Vagina (tissue), 2 donors: Measurements from ENCODE around the gene POU1F1. TPM values are rescaled to one million over a fixed set of nuclear protein-coding genes. Genes with fewer than 3 reads are reported as not detected.
"Not testable (repeated sequence)": the region's sequence is repeated elsewhere in the genome, so short reads cannot be mapped to it uniquely, and the experiment has no call there.

ENCODE experiments used
- DNase-seq, 2 donors: peaks; one replicate each; pipeline ENCODE4 v3.0.0-alpha.2; 2017; ENCODE audit errors: extremely low spot score in 2 of 2
- H3K27ac ChIP-seq: fragments of 200-600 bp; sonication (generic); one replicate; pipeline ENCODE4 v1.5.1; 2019
- H3K27me3 ChIP-seq: fragments of 200-600 bp; sonication (generic); one replicate; pipeline ENCODE4 v1.5.1; 2019
- H3K36me3 ChIP-seq, 2 donors: fragments of 200-600 bp; sonication (generic); one replicate each; pipeline ENCODE4 v1.5.1; 2017 to 2019
- H3K4me1 ChIP-seq: fragments of 200-600 bp; sonication (generic); one replicate; pipeline ENCODE4 v1.5.1; 2019
- H3K4me3 ChIP-seq, 2 donors: fragments of 200-600 bp; sonication (generic); 1 replicate in 1 of 2; 2 replicates in 1 of 2; pipeline ENCODE4 v1.5.1; 2016 to 2019
- H3K9me3 ChIP-seq: fragments of 200-600 bp; sonication (generic); one replicate; pipeline ENCODE4 v1.5.1; 2019
- POLR2A ChIP-seq, 2 donors: fragments of 450-650 bp; IDR thresholded peaks; one replicate each; pipeline ENCODE4 v1.6.1; 2017; ENCODE audit warnings: antibody characterized with exemption in 2 of 2, mild to moderate bottlenecking in 2 of 2, moderate library complexity in 2 of 2
- POLR2AphosphoS5 ChIP-seq, 2 donors: sonication (generic); formaldehyde crosslinking; IDR thresholded peaks; one replicate each; pipeline ENCODE4 v1.9.0; 2017; ENCODE audit warnings: antibody characterized with exemption in 2 of 2, mild to moderate bottlenecking in 2 of 2, low read depth in 1 of 2; ENCODE audit not compliant: insufficient read depth in 1 of 2
- intact Hi-C: fragments of 100-400 bp; cut with DNase I; formaldehyde crosslinking; loops from one replicate; pipeline ENCODE4 v1.15.1; 2023
- total RNA-seq: library from RNA; depleted of rRNA; stranded (reverse); fragments of >200 nt; gene quantifications from one replicate; pipeline ENCODE4 v1.2.3, GENCODE V29; 2016
- TF ChIP-seq, protein P1 (sequence below), 3 experiments: fragments of 450-650 bp in 2 of 3; fragments of 200-600 bp in 1 of 3; sonication (generic) in 1 of 3; IDR thresholded peaks; one replicate each; pipeline ENCODE4 v1.5.1; 2017 to 2019; ENCODE audit warnings: antibody characterized with exemption in 3 of 3, mild to moderate bottlenecking in 2 of 3, moderate library complexity in 2 of 3

Gene POU1F1
- total RNA-seq, 1 donor from 2014 or later = not detected

DNA sequence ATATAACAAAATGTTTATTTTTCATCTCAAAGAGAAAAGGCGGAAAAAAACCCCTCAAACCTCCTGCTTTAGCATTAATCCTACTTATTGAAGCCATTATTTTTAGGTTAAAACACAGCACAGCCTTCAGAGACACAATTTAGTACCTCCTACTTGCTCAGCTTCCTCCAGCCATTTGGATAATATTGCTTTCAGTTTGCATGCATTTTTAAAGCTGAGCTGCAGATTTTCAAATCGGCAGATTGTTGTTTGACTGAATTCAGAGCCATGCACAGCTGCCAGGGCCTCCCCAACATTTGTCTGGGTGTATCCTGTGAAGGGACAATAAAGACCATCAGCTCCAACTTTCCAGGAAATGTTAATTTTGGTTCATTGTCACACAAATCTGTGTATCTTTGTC lies 14.5 kb downstream of the POU1F1 start:
- Histone ChIP-seq H3K9me3 (no peaks in the 10 kb centered on the region), H3K36me3 (no peaks in the 10 kb centered on the region), H3K27ac (no peak overlapping the region), H3K27me3 (no peaks in the 10 kb centered on the region), H3K4me1 (no peaks in the 10 kb centered on the region), H3K4me3 (no peak overlapping the region)
- intact Hi-C loops = no loop called here
- TF ChIP-seq POLR2A (IDR thresholded peaks at IDR 0.05) (no peak), POLR2AphosphoS5 (IDR thresholded peaks at IDR 0.05; ENCODE audit: insufficient read depth in 1 of 2, low read depth in 1 of 2) (no peak)
- TF ChIP-seq, protein P1, sequence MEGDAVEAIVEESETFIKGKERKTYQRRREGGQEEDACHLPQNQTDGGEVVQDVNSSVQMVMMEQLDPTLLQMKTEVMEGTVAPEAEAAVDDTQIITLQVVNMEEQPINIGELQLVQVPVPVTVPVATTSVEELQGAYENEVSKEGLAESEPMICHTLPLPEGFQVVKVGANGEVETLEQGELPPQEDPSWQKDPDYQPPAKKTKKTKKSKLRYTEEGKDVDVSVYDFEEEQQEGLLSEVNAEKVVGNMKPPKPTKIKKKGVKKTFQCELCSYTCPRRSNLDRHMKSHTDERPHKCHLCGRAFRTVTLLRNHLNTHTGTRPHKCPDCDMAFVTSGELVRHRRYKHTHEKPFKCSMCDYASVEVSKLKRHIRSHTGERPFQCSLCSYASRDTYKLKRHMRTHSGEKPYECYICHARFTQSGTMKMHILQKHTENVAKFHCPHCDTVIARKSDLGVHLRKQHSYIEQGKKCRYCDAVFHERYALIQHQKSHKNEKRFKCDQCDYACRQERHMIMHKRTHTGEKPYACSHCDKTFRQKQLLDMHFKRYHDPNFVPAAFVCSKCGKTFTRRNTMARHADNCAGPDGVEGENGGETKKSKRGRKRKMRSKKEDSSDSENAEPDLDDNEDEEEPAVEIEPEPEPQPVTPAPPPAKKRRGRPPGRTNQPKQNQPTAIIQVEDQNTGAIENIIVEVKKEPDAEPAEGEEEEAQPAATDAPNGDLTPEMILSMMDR (IDR thresholded peaks at IDR 0.05) = no peak
- no peak for DNase-seq

DNA sequence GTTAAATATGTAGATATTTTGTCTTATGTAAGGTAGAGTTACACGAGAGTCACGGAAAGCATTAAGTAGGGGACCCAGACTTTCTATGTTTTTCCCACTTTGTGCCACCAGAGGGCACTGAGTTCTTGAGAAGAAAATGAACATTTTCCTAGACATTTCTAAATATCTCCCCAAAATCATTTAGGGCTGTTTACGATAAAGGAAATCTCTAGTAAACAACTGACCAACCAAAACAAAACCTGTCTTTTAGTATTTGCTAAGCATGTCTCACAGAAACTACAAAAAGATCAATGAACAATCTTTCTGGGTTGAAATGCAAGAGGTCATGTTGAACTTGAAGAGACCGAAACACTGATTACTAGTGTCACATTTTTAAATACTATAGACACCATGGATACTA lies 16.1 kb downstream of the POU1F1 start:
- H3K36me3 ChIP-seq = no peaks in the 10 kb centered on the region
- no peaks in the 10 kb centered on the region for H3K4me1 ChIP-seq
- H3K27me3 ChIP-seq = no peaks in the 10 kb centered on the region
- intact Hi-C loops = no loop called here
- H3K4me3 ChIP-seq = no peak overlapping the region
- H3K9me3 ChIP-seq = no peaks in the 10 kb centered on the region
- no peak for DNase-seq
- TF ChIP-seq, protein P1 (IDR thresholded peaks at IDR 0.05) = peak in 1 of 3 experiments; percentile 42
- no peak for TF ChIP-seq POLR2A (IDR thresholded peaks at IDR 0.05)
- H3K27ac ChIP-seq = no peak overlapping the region

DNA sequence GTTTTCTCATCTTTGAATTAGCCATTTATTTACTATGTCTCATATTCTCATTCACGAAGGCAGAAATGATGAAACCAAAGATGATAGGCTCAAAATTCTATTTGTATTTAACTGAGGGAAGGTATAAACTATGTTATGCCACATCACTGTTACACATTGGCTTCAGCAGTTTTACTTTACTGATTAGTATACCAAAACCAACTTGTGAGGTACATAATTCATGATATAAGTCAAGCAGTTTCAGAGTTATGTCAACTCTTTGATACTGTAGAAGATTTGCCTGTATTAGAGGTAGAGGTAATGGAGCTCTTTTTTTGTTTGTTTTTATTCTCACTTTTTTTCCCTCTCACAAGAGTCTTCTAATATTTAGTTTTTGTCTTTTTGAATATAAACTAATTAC lies 26.4 kb downstream of the POU1F1 start:
- Histone ChIP-seq H3K27ac (no peak overlapping the region), H3K36me3 (peaks cover 0 to 48% of the 10 kb centered on the region in 2 donors), H3K4me1 (no peaks in the 10 kb centered on the region), H3K4me3 (no peak overlapping the region), H3K9me3 (no peaks in the 10 kb centered on the region), H3K27me3 (no peaks in the 10 kb centered on the region)
- no peak for DNase-seq
- intact Hi-C loops = no loop called here
- TF ChIP-seq POLR2AphosphoS5 (IDR thresholded peaks at IDR 0.05; ENCODE audit: insufficient read depth in 1 of 2, low read depth in 1 of 2) = no peak
- TF ChIP-seq, protein P1 (IDR thresholded peaks at IDR 0.05) = no peak
- no peak for TF ChIP-seq POLR2A (IDR thresholded peaks at IDR 0.05)

DNA sequence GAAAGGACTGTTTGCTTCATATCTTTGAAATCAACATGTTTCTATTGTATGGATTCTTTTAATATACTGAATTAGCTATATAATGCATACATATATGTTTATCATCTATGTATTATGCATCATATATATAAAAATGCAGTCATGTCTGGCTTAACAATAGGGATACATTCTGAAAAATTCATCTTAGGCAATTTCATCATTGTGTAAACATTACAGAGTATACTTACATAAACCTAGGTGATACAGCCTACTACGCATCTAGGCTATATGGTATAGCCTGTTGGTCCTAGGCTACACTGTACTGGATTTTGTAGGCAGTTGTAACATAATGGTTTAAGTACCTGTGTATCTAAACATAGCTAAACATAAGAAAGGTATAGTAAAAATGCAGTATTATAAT lies 27.6 kb downstream of the POU1F1 start:
- H3K9me3 ChIP-seq = no peaks in the 10 kb centered on the region
- no peak overlapping the region for H3K4me3 ChIP-seq
- H3K27ac ChIP-seq = no peak overlapping the region
- TF ChIP-seq, protein P1 (IDR thresholded peaks at IDR 0.05) = no peak
- TF ChIP-seq POLR2AphosphoS5 (IDR thresholded peaks at IDR 0.05; ENCODE audit: insufficient read depth in 1 of 2, low read depth in 1 of 2) (no peak), POLR2A (IDR thresholded peaks at IDR 0.05) (no peak)
- peaks cover 0 to 42% of the 10 kb centered on the region in 2 donors for H3K36me3 ChIP-seq
- no peaks in the 10 kb centered on the region for H3K4me1 ChIP-seq
- DNase-seq = no peak
- H3K27me3 ChIP-seq = no peaks in the 10 kb centered on the region
- intact Hi-C loops = no loop called here

DNA sequence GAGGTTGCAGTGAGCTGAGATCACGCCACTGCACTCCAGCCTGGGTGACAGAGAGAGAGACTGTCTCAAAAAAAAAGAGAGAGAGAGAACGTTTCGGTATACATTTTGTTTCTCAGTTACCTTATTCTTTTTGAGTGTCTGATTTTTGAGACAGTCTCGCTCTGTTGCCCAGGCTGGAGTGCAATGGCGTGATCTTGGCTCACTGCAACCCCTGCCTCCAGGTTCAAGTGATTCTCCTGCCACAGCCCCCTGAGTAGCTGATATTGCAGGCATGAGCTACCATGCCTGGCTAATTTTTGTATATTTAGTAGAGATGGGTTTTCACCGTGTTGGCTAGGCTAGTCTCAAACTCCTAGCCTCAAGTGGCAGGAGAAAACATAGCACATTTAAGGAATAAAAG lies 28.2 kb downstream of the POU1F1 start:
- H3K4me1 ChIP-seq, H3K27me3 ChIP-seq, H3K27ac ChIP-seq, H3K9me3 ChIP-seq, DNase-seq, intact Hi-C loops, H3K4me3 ChIP-seq: not testable (repeated sequence)
- H3K36me3 ChIP-seq = peaks cover 0 to 36% of the 10 kb centered on the region in 2 donors

DNA sequence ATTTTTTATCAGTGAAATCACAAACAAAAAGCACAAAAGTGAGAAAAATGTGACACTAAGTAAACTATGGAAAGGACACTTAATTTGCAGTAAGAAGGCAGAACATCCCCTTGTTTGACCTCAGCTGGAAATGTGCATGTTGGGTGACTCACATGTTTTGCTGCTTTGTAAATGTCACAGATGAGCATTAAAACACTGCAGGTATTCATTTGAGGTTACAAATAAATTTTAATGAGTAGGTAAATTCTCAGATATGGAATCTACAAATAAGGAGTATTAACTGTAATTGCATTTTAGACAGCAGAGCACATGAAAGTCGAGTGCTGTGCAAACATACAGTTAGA lies 29.0 kb downstream of the POU1F1 start:
- H3K9me3 ChIP-seq = no peaks in the 10 kb centered on the region
- H3K4me1 ChIP-seq = no peaks in the 10 kb centered on the region
- H3K4me3 ChIP-seq = no peak overlapping the region
- H3K27ac ChIP-seq = no peak overlapping the region
- TF ChIP-seq POLR2AphosphoS5 (IDR thresholded peaks at IDR 0.05; ENCODE audit: insufficient read depth in 1 of 2, low read depth in 1 of 2) (no peak), POLR2A (IDR thresholded peaks at IDR 0.05) (no peak)
- TF ChIP-seq, protein P1 (IDR thresholded peaks at IDR 0.05) = no peak
- H3K27me3 ChIP-seq = no peaks in the 10 kb centered on the region
- intact Hi-C loops = no loop called here
- H3K36me3 ChIP-seq = peaks cover 0 to 28% of the 10 kb centered on the region in 2 donors
- DNase-seq = no peak
